ENCODE measurements around the gene HBQ1.
"Not testable (repeated sequence)": the region's sequence is repeated elsewhere in the genome, so short reads cannot be mapped to it uniquely, and the experiment has no call there.

GRCh38 chr16:153129-153521 is 27.1 kb upstream of the HBQ1 start:
- TF ChIP-seq EZH2 (IDR thresholded peaks at IDR 0.05; ENCODE audit: borderline replicate concordance, low read length); CTCF (IDR thresholded peaks at IDR 0.05; ENCODE audit: low read length): not testable (repeated sequence)

Measured in OCI-LY1 (cell line).